Measurements from ENCODE around the gene TTC21A.

The TTC21A gene

GRCh38 chr3:39136533-39137434 lies 29.3 kb downstream of the TTC21A start:
- DNase-seq (ENCODE audit: low read depth), result no peak

GRCh38 chr3:39137435-39137936 lies 30.0 kb downstream of the TTC21A start:
- DNase-seq (ENCODE audit: low read depth), result no peak

- DNase-seq (ENCODE audit: low read depth), result no peak
Measured at GRCh38 chr3:39137991-39138803, 30.7 kb downstream of the TTC21A start.

GRCh38 chr3:39138804-39139415 lies 31.4 kb downstream of the TTC21A start:
- no peak for DNase-seq (ENCODE audit: low read depth)

GRCh38 chr3:39139442-39139841 lies 32.0 kb downstream of the TTC21A start:
- no peak for DNase-seq (ENCODE audit: low read depth)

GRCh38 chr3:39140341-39140971 lies 33.0 kb downstream of the TTC21A start:
- DNase-seq (ENCODE audit: low read depth), result no peak

- no peak for DNase-seq (ENCODE audit: low read depth)
Measured at GRCh38 chr3:39141171-39141995, 33.9 kb downstream of the TTC21A start.

GRCh38 chr3:39142067-39142466 lies 34.6 kb downstream of the TTC21A start:
- DNase-seq (ENCODE audit: low read depth), result no peak

- no peak for DNase-seq (ENCODE audit: low read depth)
Measured at GRCh38 chr3:39143051-39143885, 35.8 kb downstream of the TTC21A start.

GRCh38 chr3:39144095-39144747 lies 36.7 kb downstream of the TTC21A start:
- no peak for DNase-seq (ENCODE audit: low read depth)

GRCh38 chr3:39144748-39145380 lies 37.4 kb downstream of the TTC21A start:
- no peak for DNase-seq (ENCODE audit: low read depth)

- no peak for DNase-seq (ENCODE audit: low read depth)
Measured at GRCh38 chr3:39146083-39146501, 38.6 kb downstream of the TTC21A start.

- peak; percentile 55 for DNase-seq (ENCODE audit: low read depth)
Measured at GRCh38 chr3:39146611-39147591, 39.4 kb downstream of the TTC21A start.

- no peak for DNase-seq (ENCODE audit: low read depth)
Measured at GRCh38 chr3:39147711-39148434, 40.4 kb downstream of the TTC21A start.

GRCh38 chr3:39148435-39149058 lies 41.1 kb downstream of the TTC21A start:
- no peak for DNase-seq (ENCODE audit: low read depth)

- DNase-seq (ENCODE audit: low read depth), result no peak
Measured at GRCh38 chr3:39149059-39149455, 41.6 kb downstream of the TTC21A start.

Measured in T-helper 22 cell (primary cell).